ENCODE results near the gene SBF2.

Gene SBF2

DNA sequence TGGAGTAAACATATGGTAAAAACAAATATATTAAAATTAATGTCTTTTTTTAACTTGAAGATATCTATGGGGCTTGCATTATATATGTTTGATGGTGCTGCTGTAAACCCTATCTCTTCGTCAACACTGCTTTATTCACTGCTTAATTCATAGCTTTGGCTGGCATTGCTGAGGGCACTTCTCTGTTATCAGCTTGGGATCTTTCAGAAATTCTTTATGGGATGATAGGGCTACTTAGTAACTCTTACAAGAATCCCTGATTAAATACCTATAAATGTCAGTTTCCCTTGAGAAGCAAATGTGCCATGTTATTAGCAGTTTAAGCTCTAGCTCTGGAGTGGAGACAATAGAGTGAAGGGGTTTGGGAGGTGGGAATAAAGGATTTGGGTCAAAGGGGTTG, 517.8 kb downstream of the SBF2 start:
- Histone ChIP-seq H3K36me3 (ENCODE audit: insufficient read depth, low read length) (peaks cover 24% of the 10 kb centered on the region), H3K27me3 (ENCODE audit: control insufficient read depth, insufficient read depth, low read length) (no peaks in the 10 kb centered on the region), H3K4me3 (ENCODE audit: low read length) (no peak overlapping the region), H3K9ac (ENCODE audit: low read depth, low read length) (no peak overlapping the region), H3K9me3 (replicated peaks; ENCODE audit: low read length) (no peaks in the 10 kb centered on the region), H3K4me2 (ENCODE audit: low read length) (no peak overlapping the region), H3K4me1 (ENCODE audit: control insufficient read depth, insufficient read depth, low read length) (peaks cover 27% of the 10 kb centered on the region)

DNA sequence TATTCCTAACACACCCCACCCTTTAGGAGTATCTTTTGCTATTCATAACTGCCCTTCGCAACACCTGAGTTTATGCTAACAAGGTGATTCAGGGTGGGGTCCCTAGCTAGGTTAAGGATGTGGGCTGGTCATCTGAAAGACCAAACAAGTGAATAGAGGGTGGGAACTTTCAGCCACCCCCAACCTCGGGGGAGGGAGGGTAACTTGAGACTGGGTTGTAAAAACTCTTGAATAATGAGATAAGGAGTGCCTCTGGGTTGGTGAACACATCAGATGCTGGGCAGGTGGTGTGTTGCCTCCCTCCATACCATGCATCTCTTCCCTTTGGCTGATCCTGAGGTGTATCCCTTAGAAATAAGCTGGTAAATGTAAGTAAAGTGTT, 518.6 kb downstream of the SBF2 start:
- Histone ChIP-seq H3K9ac (ENCODE audit: low read depth, low read length) (peak overlapping the region; percentile 37), H3K36me3 (ENCODE audit: insufficient read depth, low read length) (peaks cover 16% of the 10 kb centered on the region), H3K9me3 (replicated peaks; ENCODE audit: low read length) (no peaks in the 10 kb centered on the region), H3K4me1 (ENCODE audit: control insufficient read depth, insufficient read depth, low read length) (peaks cover 27% of the 10 kb centered on the region), H3K4me3 (ENCODE audit: low read length) (no peak overlapping the region), H3K27me3 (ENCODE audit: control insufficient read depth, insufficient read depth, low read length) (no peaks in the 10 kb centered on the region), H3K4me2 (ENCODE audit: low read length) (peak overlapping the region; percentile 57)

DNA sequence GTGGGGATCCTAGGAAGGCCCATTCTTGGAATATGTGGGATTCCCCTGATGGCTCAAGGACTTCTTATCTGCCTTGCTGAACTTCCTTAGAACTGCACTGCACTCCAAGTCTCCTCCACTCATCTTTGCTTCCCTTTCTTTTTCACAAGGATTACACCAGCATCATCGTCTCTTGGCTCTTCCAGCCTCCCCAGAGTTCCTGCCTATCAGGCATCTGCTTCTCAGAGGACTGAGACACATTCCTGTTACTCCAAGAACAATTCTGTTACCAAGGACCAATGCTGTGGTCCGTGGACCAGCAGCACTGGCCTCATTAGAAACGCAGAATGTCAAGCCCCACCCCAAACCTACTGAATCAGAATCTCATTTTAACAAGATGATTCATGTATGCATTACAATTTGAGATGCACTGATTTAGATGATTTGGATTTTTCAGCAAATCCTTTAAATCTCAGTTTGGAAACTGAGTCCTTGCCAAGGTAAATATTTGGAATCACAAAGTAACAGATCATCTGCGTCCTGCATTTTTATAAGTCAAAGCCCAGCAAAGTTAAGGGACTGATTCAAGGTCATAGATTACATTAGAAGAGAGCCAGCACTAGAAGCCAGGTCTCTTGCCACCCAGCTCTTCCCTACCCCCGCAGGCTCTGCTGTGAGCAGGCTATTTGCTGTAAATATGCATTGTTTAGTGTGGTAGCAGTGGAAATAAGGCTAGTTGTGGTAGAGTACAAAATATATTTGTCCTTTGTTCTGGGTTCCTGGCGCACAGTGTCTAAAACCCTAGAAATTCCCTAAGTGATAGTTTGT, 519.2 kb downstream of the SBF2 start:
- peak overlapping the region; percentile 57 for H3K4me2 ChIP-seq (ENCODE audit: low read length)
- H3K4me3 ChIP-seq (ENCODE audit: low read length), result no peak overlapping the region
- peaks cover 10% of the 10 kb centered on the region for H3K36me3 ChIP-seq (ENCODE audit: insufficient read depth, low read length)
- no peaks in the 10 kb centered on the region for H3K27me3 ChIP-seq (ENCODE audit: control insufficient read depth, insufficient read depth, low read length)
- peaks cover 27% of the 10 kb centered on the region for H3K4me1 ChIP-seq (ENCODE audit: control insufficient read depth, insufficient read depth, low read length)
- H3K9ac ChIP-seq (ENCODE audit: low read depth, low read length), result peak overlapping the region; percentile 37
- no peaks in the 10 kb centered on the region for H3K9me3 ChIP-seq (replicated peaks; ENCODE audit: low read length)

DNA sequence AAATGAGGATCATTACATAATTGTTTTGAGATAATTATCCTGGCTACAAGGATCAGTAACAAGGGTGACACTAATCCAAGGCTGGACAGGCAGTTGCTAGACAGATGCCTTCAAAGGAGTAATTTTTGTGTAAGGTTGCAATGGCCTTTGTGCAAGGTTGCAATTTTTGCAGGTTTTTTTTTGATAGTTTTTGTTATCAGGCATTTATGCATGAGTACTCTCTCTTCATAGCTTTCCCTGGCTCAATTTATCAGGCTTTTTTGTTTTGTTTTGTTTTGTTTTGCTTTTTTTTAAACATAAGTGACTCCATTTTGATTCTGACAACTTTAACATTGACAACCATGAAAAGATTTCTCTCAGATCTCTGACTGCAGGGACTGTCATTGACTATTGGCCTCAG, 519.9 kb downstream of the SBF2 start:
- Histone ChIP-seq H3K4me1 (ENCODE audit: control insufficient read depth, insufficient read depth, low read length) (peaks cover 27% of the 10 kb centered on the region), H3K36me3 (ENCODE audit: insufficient read depth, low read length) (peaks cover 3% of the 10 kb centered on the region), H3K9ac (ENCODE audit: low read depth, low read length) (peak overlapping the region; percentile 6), H3K4me2 (ENCODE audit: low read length) (no peak overlapping the region), H3K9me3 (replicated peaks; ENCODE audit: low read length) (no peaks in the 10 kb centered on the region), H3K4me3 (ENCODE audit: low read length) (no peak overlapping the region), H3K27me3 (ENCODE audit: control insufficient read depth, insufficient read depth, low read length) (no peaks in the 10 kb centered on the region)

DNA sequence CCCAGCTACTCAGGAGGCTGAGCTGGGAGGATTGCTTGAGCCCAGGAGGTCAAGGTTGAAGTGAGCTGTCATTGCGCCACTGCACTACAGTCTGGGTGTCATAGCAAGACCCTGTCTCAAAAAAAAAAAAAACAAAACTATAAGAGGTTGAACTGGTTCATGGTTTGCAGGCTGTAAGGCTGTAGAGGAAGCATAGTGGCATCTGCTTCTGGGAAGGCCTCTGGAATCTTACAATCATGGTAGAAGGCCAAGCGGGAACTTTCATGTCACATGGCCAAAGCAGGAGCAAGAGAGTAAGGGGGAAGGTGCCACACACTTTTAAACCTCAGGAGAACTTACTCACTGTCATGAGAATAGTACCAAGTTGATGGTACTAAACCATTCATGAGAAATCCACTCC, 520.5 kb downstream of the SBF2 start:
- peaks cover 2% of the 10 kb centered on the region for H3K36me3 ChIP-seq (ENCODE audit: insufficient read depth, low read length)
- no peak overlapping the region for H3K4me2 ChIP-seq (ENCODE audit: low read length)
- H3K9me3 ChIP-seq (replicated peaks; ENCODE audit: low read length), result no peaks in the 10 kb centered on the region
- no peak overlapping the region for H3K4me3 ChIP-seq (ENCODE audit: low read length)
- peaks cover 27% of the 10 kb centered on the region for H3K4me1 ChIP-seq (ENCODE audit: control insufficient read depth, insufficient read depth, low read length)
- H3K27me3 ChIP-seq (ENCODE audit: control insufficient read depth, insufficient read depth, low read length), result no peaks in the 10 kb centered on the region
- no peak overlapping the region for H3K9ac ChIP-seq (ENCODE audit: low read depth, low read length)

DNA sequence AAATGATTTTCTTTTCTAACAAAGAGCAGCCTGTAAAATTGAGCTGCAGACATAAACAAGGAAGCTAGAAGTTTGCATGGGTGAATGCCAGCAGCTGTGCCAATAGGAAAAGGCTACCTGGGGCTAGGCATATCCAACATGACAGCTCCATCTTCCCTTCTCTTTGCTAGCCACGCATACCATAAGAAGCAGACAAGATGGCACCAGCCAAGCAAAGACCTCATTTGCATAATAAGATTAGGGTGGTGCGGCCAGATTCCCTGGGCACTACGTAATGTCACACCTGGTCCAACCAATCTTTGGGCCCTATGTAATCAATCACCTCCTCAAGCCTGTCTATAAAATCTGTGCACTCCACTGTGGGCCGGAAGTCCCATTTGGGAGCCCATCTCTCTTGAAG, 521.8 kb downstream of the SBF2 start:
- no peaks in the 10 kb centered on the region for H3K36me3 ChIP-seq (ENCODE audit: insufficient read depth, low read length)
- H3K4me3 ChIP-seq (ENCODE audit: low read length), result no peak overlapping the region
- H3K27me3 ChIP-seq (ENCODE audit: control insufficient read depth, insufficient read depth, low read length), result no peaks in the 10 kb centered on the region
- H3K4me1 ChIP-seq (ENCODE audit: control insufficient read depth, insufficient read depth, low read length), result peaks cover 27% of the 10 kb centered on the region
- no peak overlapping the region for H3K4me2 ChIP-seq (ENCODE audit: low read length)
- H3K9me3 ChIP-seq (replicated peaks; ENCODE audit: low read length), result no peaks in the 10 kb centered on the region
- H3K9ac ChIP-seq (ENCODE audit: low read depth, low read length), result no peak overlapping the region

DNA sequence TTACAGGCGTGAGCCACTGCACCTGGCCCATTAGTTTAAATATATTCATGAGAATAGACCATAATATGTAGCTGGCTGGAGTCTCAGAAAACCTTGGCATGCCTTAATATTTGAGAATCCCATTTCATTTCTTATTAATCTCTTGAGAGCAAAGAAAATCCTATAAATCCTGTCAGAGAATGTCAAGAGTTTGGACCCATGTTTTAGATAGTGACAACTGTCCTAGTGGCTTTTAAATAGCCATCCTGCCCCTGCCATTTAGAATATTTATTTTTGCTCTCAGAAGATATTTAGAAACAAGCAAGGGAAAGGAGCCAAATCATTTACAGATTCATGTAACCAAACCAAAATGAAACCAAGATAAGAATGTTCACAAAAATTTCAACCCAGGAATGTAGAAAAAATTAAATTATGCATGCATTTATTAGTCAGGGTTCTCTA, 522.9 kb downstream of the SBF2 start:
- no peaks in the 10 kb centered on the region for H3K27me3 ChIP-seq (ENCODE audit: control insufficient read depth, insufficient read depth, low read length)
- no peak overlapping the region for H3K9ac ChIP-seq (ENCODE audit: low read depth, low read length)
- H3K4me2 ChIP-seq (ENCODE audit: low read length), result no peak overlapping the region
- no peaks in the 10 kb centered on the region for H3K36me3 ChIP-seq (ENCODE audit: insufficient read depth, low read length)
- H3K9me3 ChIP-seq (replicated peaks; ENCODE audit: low read length), result no peaks in the 10 kb centered on the region
- H3K4me3 ChIP-seq (ENCODE audit: low read length), result no peak overlapping the region
- H3K4me1 ChIP-seq (ENCODE audit: control insufficient read depth, insufficient read depth, low read length), result peaks cover 28% of the 10 kb centered on the region

DNA sequence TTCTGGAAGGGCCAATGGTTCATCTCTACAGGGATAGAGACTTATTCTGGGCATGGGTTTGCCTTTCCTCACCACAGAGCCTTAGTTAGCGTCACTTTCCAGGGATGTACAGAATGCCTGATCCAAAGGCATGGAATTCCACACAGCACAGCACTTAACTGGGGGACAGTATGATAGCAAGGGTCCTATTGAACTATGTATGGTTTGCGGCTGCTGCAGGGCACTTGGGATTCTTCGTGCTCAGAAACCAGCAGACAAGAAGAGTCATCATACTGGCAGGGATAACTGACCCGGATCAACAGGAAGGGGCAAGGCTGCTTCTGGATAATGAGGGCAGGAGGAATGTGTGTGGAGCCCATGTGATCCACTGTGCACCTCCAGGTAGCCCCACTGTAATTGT, 524.4 kb downstream of the SBF2 start:
- Histone ChIP-seq H3K36me3 (ENCODE audit: insufficient read depth, low read length) (no peaks in the 10 kb centered on the region), H3K4me2 (ENCODE audit: low read length) (no peak overlapping the region), H3K9me3 (replicated peaks; ENCODE audit: low read length) (no peaks in the 10 kb centered on the region), H3K27me3 (ENCODE audit: control insufficient read depth, insufficient read depth, low read length) (no peaks in the 10 kb centered on the region), H3K4me1 (ENCODE audit: control insufficient read depth, insufficient read depth, low read length) (peaks cover 28% of the 10 kb centered on the region), H3K4me3 (ENCODE audit: low read length) (no peak overlapping the region), H3K9ac (ENCODE audit: low read depth, low read length) (no peak overlapping the region)

DNA sequence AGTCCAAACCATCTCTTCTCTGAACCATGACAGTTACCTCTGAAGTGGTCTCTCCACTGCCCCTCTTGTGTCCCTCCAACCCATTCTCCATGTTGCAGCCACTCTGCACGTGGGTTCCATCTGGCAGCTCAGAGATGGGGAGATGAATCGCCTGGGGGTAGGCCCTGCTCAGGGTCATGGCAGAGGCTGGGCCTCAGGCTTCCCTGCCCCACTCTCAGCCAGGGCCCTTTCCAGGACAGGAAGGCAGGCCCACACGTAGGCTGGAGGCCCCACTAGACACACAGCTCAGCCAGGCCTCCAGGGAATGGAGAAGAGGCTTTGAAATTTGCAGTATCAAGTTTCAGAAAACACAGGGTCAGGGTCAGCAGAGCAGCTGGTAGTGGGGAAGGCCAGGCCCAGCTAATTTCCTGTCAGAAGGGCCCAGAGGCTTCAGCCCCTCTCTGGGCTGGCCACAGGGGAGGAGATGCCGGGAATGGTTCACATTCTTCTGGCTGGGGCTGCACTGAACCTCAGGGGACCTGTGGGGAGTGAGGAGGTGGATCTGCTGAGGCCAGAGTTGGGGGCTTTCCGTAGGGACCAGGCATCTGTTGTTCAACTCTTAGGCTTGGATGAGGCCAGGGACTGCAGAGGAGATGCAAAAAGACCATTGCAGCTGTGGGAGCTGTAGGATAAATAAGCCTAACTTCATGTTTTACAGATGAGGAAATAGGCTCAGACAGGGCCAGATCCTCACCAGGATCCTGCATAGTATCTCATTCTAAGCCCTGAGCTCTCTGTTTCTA, 528.5 kb downstream of the SBF2 start:
- H3K4me3 ChIP-seq (ENCODE audit: low read length), result peak overlapping the region; percentile 32
- H3K9me3 ChIP-seq (replicated peaks; ENCODE audit: low read length), result no peaks in the 10 kb centered on the region
- H3K9ac ChIP-seq (ENCODE audit: low read depth, low read length), result peak overlapping the region; percentile 56
- H3K4me2 ChIP-seq (ENCODE audit: low read length), result peak overlapping the region; percentile 12
- peaks cover 41% of the 10 kb centered on the region for H3K4me1 ChIP-seq (ENCODE audit: control insufficient read depth, insufficient read depth, low read length)
- H3K36me3 ChIP-seq (ENCODE audit: insufficient read depth, low read length), result no peaks in the 10 kb centered on the region
- H3K27me3 ChIP-seq (ENCODE audit: control insufficient read depth, insufficient read depth, low read length), result no peaks in the 10 kb centered on the region

DNA sequence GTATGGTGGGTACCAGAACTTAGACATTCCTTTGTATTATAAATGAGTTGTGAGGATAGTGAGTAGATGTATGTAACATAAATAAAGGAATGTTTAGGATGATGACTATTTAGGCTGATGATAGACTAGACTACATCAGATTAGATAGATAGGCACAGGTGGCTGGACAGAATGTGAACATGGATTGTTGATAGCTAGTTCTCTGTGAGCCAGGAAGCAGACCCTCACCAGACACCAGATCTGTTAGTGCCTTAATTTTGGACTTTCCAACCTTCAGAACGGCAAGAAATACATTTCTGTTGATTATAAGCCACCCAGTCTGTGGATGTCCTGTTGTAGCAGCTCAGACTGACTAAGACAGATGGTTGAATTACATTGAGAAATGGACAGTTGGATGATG, 530.7 kb downstream of the SBF2 start:
- Histone ChIP-seq H3K9ac (ENCODE audit: low read depth, low read length) (no peak overlapping the region), H3K9me3 (replicated peaks; ENCODE audit: low read length) (no peaks in the 10 kb centered on the region), H3K4me3 (ENCODE audit: low read length) (no peak overlapping the region), H3K4me2 (ENCODE audit: low read length) (no peak overlapping the region), H3K27me3 (ENCODE audit: control insufficient read depth, insufficient read depth, low read length) (no peaks in the 10 kb centered on the region), H3K36me3 (ENCODE audit: insufficient read depth, low read length) (no peaks in the 10 kb centered on the region), H3K4me1 (ENCODE audit: control insufficient read depth, insufficient read depth, low read length) (peaks cover 61% of the 10 kb centered on the region)

DNA sequence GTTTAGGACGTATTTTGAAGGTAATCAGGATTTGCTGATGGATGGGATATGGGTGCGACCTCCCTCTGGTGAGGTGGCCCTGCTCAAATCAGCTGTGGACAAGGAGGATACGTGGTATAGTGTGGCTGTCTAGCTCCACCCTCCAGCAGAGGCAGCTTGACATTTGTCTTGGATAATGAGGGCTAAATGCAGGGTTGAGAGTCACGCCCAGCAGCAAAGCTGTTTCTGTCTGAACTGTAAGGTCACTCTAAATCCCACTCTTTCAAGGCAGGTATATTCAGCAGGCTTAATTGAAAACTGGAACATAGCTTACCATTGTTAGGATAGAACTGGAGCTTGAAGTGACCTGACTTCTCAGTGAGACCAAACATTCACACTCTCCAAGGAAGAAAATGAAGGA, 531.5 kb downstream of the SBF2 start:
- Histone ChIP-seq H3K9me3 (replicated peaks; ENCODE audit: low read length) (no peaks in the 10 kb centered on the region), H3K9ac (ENCODE audit: low read depth, low read length) (no peak overlapping the region), H3K4me1 (ENCODE audit: control insufficient read depth, insufficient read depth, low read length) (peaks cover 67% of the 10 kb centered on the region), H3K36me3 (ENCODE audit: insufficient read depth, low read length) (no peaks in the 10 kb centered on the region), H3K4me2 (ENCODE audit: low read length) (no peak overlapping the region), H3K4me3 (ENCODE audit: low read length) (no peak overlapping the region), H3K27me3 (ENCODE audit: control insufficient read depth, insufficient read depth, low read length) (no peaks in the 10 kb centered on the region)
